Hepatic stellate cell (primary cell): ENCODE results near the gene ANO3.
"Not testable (repeated sequence)": the region's sequence is repeated elsewhere in the genome, so short reads cannot be mapped to it uniquely, and the experiment has no call there.

ENCODE experiments used
- DNase-seq: peaks from one replicate; pipeline ENCODE4 v3.0.0; 2011; ENCODE audit warnings: low spot score

Gene ANO3

GRCh38 chr11:26626346-26626745, 294.4 kb downstream of the ANO3 start:
- DNase-seq: no peak

GRCh38 chr11:26632691-26633159, 300.8 kb downstream of the ANO3 start:
- no peak for DNase-seq

DNA sequence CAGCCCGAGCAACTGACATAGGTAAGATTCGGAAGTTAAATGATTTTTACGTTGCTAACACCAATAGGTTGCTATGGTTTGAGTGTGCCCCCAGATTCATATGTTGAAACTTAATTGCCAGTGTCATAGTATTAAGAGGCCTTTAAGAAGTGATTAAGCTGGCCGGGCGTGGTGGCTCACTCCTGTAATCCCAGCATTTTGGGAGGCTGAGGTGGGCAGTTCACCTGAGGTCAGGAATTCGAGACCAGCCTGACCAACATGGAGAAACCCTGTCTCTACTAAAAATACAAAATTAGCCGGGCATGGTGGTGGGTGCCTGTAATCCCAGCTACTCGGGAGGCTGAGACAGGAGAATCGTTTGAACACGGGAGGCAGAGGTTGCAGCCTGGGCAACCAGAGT, 311.4 kb downstream of the ANO3 start:
- not testable (repeated sequence) for DNase-seq

DNA sequence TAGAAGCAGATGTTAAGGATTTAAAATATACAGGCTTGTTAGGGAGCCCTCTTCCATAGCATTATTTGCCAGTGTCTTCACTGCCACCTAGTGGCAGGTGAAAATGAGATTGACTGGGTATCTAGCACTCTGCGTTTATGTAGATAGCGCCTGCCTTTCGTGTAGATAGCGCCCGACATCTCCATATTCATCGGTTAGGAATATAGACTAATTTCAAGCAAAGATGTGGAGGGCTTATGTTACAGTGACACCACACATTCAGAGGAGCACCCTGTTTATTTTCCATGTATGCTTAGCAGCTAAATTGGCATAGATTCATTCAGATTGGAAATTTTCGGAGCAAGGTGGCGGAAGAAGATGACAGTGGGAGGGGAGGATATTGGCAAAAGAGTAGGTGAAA, 318.0 kb downstream of the ANO3 start:
- DNase-seq: peak; percentile 8

DNA sequence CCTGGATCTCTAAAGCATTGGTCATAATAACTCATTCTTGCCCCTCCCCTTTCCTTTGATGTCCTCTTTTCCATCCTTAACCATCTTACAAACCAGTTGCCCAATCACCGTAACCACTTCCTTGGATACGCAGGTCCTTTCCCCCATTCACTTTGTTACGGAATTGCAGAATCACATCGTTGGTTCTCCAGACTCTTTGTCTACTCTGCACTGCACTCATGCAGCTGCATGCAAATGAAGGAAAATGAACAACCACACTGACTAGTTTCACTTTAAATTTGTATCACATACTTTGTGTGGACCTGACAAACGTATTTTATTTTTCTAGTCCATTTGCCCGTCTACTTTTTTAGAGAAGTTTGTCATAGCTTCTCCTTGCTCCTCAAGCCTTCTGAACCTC, 320.0 kb downstream of the ANO3 start:
- DNase-seq: no peak

- no peak for DNase-seq
Measured at GRCh38 chr11:26655287-26655686, 323.4 kb downstream of the ANO3 start.

DNA sequence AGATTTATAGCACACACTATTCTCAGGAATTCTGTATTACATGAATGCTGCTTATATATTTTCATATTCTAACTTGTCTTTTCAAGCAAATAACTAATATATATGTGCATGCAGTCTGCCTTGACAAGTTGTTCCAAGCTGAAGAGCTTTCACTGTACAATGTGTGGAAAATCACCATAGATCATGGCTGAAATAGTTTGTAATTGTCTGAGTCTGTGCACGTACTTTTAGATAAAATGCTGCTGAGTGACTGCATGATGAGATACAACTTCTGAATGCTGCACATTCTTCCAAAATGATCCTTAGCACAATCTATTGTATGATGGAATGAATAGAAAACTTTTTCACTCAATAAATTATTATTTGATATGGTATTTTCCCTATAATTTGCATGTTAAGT, 331.0 kb downstream of the ANO3 start:
- no peak for DNase-seq

DNA sequence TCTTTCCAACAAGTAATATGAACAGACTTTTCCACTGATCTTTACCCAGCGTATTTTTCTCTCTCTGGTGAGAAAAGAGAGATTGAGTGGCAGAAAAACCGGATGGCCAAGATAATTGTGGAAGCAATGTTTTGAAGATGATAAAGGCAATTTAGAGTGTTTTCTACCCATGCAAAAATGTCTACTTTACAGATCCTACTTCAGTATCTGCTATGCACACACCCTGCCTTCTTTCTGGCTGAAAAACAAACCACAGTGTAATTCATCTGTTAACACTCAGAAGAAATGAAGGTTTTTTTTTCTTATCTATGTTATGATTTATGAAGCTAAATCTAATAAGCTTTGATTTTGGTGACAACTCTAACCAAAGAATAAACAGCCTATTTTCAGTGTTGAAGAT, 333.1 kb downstream of the ANO3 start:
- no peak for DNase-seq

- no peak for DNase-seq
Measured at GRCh38 chr11:26665946-26666345, 334.0 kb downstream of the ANO3 start.

DNA sequence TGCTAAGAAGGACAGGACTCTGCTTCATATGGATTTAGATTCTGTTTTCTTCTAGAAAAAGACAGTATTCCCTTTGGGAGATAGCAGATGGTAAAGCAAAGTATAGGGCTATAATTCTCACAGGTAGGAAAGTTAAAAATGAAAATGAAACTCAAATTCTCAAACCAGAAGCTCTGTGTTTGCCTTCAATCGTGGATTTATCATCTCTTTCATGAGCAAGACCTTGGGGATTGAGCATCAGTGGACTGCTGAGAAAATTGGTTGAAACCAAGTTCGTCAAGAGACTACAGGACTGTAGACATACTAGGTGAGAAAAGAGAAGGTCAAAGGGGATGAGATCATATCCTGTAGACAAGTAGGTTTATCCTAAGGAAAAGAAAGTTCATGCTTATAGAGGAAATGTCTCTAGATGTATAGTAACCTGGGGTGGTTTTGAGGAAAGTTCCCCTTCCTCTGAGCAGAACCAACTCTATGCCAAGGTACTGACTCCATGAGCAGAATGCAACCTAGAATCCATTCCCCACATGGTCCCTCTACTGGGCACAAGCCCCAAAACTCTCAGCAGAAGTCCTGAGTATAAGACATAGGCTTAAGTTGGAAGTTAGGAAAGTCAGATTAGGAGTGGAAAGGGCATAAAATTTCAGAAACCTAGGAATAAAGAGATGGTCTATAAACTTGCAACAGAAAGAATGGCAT, 343.5 kb downstream of the ANO3 start:
- DNase-seq: no peak

- no peak for DNase-seq
Measured at GRCh38 chr11:26676641-26677040, 344.7 kb downstream of the ANO3 start.

DNA sequence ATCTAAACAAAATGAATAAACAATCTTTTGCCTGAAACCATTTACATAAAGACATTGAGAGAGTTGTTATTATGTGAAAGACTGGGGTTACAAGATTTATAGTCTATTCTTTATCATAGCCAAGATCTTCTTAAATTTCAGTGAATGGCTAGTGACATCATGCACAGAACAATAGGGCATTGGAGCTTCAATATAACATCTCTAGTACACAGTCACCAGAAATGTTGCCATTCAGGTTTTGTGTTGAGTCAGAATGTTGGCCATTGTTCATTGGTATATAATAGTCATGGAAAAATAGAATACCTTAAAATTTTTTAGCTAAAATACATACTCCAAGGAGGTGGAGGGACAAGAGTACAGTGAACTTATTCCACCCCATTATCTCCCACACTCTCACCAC, 345.6 kb downstream of the ANO3 start:
- no peak for DNase-seq

DNA sequence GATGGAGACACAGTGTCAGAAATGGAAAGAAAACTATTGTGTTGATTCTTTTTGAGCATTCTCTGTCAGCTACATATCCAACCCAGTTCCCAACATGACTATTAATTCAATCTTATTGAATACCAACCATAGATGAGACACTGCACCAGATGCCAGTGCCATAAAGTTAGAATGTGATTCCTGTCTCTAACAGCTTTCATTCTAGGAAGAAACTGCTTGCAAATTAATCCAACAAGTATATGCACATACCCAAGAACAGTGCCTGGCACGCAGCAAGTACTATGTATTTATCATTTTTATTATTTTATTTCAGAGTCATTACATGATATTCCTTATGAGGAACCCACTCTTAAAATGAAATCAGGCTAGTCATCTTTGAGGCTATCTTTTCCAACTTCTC, 355.4 kb downstream of the ANO3 start:
- no peak for DNase-seq

- no peak for DNase-seq
Measured at GRCh38 chr11:26688701-26689100, 356.8 kb downstream of the ANO3 start.

- no peak for DNase-seq
Measured at GRCh38 chr11:26696330-26696729, 364.4 kb downstream of the ANO3 start.

GRCh38 chr11:26698224-26698623, 366.3 kb downstream of the ANO3 start:
- no peak for DNase-seq

GRCh38 chr11:26700574-26701235, 368.8 kb downstream of the ANO3 start:
- DNase-seq: no peak

DNA sequence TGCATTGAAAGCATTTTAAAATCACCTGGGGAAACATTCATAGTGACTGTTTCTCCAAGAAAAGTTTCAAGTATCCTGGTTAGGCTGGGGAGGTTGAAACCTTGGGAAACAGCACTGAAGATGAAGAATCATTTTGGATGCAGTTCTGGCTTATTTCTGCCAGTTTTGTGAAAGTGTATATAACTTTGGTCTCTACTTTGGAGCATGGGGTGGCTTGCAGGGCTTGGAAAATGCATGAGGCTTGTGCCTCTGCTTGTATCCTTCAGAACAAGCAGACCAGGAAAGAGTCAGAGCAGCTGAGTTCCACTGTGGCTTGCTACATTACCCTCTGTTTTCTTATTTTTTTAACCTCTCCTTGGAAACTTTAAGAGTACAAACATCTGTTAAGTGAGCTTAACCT, 370.5 kb downstream of the ANO3 start:
- DNase-seq: no peak

- no peak for DNase-seq
Measured at GRCh38 chr11:26703411-26704191, 371.7 kb downstream of the ANO3 start.

DNA sequence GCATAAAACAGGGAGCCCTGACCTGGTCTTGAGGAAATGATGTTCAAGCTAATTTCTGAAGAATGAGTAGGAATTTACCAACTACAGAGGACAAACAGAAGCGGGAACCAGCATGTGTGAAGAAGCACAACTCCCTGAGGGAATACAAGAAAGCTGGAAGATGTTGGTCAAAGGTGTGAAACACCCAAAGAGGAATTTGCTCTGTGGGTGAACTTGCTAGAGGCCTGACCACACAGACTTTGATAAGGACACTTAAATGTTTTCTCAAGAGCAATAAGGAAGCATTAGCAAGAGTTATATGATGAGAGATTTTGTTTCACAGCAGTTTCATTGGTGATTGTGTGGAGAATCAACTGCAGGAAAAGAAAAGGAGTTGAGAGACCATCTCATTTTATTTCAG, 372.3 kb downstream of the ANO3 start:
- DNase-seq: no peak

- DNase-seq: no peak
Measured at GRCh38 chr11:26706181-26706580, 374.3 kb downstream of the ANO3 start.

DNA sequence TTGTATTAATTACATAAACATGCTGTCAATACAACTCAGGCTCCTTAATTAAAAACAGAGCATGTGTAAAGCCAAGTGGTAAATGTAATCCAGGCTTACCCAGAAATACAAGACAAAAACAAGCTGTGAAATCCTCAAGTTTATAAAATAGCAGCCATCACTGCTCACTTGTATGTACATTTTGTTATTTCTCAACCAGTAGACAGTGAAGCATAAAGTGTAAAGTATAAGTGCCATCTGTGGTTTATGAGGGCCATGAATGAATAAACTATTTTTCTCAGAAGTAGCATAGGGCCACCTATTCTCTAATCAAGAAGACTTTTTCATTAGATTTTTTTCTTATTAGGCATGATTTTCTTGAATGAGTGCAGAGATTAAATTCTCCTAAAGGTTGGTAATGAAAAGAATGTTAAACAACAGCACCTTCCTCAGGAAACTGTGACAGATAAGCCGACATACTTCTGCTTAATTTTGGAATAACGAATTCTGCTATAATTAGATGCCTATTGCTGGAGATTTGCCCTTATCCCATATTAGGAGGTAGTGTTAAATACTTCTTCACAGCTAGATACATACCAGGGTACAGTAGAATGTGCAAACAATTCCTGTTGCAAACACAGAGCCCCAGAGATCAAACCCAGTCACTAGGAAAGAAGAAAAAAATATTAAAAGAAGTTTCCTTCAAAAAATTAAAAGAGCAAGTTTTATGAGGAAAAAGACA, 377.0 kb downstream of the ANO3 start:
- no peak for DNase-seq
